Hypothalamus (tissue), 51 donors: ENCODE results near the gene KCNAB1.
"Not testable (repeated sequence)": the region's sequence is repeated elsewhere in the genome, so short reads cannot be mapped to it uniquely, and the experiment has no call there.

Experiments used
- DNase-seq, 51 donors: peaks; one replicate each; lab custom pipeline; 2025; lab: John Stamatoyannopoulos, UW

The KCNAB1 gene

DNA sequence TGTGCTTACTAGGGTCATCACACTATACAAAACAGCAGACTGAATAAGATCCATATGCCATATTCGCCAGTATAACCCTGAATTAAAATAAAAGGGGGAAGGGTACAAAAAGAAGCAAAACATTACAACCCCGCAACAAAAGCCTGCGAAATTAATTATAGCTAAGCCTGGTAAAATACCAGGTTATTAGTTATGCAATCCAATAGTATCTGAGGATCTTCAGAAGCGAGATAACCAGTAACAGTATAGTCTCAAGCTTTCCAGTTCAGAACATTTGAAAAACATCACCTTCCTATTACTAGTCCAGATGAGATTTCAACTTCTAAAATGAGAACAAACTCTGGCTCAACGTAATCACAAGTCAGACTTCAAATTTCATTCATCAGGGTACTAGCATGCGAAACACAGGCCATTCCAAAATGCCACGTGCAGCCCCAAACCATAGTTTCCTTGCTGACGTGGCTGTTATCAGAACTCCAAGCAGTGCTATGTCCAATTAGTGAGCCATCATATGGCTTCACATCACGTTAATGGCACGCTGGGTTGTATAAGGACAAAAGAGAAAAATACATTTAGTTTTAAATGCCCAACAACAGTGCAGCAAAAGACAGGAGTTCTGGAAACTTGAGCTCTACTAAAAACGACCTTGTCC lies 433.5 kb downstream of the KCNAB1 start:
- no peak for DNase-seq

- no peak for DNase-seq
These were observed 434.1 kb downstream of the KCNAB1 start for GRCh38 chr3:156554515-156554841.

- DNase-seq: peak; percentile 74 to 100 (median 98)
These were observed 434.7 kb downstream of the KCNAB1 start, which contains the start of gene SSR3 for GRCh38 chr3:156554842-156555687. SSR3 (minus strand) TSS chr3:156555117; CDS start chr3:156555089, 28 bp downstream.

GRCh38 chr3:156558389-156558788 lies 438.0 kb downstream of the KCNAB1 start:
- no peak for DNase-seq

DNA sequence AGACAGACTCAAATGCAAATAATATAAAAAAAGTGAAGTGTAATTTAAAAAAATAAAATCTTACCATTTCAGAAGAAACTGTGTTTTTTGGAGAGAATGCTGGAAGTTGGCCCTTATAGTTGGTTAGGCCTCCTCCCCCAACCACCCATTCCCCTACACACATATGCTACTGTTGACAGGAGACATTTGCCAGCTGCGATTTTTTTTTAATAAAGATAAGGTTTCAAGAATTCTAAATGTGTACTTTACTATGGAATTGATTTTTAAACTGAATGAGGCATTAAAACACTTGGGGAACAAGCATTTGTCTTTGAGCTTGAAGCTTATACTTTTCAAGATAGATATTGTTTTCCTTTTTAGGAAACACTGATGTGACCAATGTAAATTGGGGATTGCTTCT lies 438.9 kb downstream of the KCNAB1 start:
- DNase-seq: no peak

DNA sequence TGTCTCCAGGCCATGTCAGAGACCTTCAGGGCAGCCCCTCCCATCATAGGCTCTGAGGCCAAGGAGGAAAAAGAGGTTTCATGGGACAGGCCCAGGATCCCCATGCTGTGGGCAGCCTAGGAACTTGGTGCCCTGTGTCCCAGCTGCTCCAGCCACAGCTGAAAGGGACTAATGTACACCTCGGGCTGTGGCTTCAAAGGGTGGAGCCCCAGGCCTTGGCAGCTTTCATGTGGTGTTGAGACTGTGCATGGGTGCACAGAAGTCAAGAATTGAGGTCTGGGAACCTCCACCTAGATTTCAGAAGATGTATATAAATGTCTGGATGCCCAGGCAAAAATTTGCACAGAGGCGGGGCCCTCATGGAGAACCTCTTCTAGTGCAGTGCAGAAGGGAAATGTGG lies 441.2 kb downstream of the KCNAB1 start:
- no peak for DNase-seq

DNA sequence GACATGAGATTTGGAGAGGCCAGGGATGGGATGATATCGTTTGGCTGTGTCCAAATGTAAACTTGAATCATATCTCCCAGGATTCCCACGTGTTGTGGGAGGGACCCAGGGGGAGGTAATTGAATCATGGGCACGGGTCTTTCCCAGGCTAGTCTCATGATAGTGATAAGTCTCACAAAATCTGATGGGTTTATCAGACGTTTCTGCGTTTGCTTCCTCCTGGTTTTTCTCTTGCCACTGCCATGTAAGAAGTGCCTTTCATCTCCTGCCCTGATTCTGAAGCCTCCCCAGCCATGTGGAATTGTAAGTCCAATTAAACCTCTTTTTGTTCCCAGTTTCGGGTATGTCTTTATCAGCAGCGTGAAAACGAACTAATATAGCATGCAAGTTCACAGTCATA lies 442.1 kb downstream of the KCNAB1 start:
- not testable (repeated sequence) for DNase-seq

- no peak for DNase-seq
These were observed 443.7 kb downstream of the KCNAB1 start for GRCh38 chr3:156563900-156564682.

GRCh38 chr3:156569016-156569415 lies 448.6 kb downstream of the KCNAB1 start:
- not testable (repeated sequence) for DNase-seq

DNA sequence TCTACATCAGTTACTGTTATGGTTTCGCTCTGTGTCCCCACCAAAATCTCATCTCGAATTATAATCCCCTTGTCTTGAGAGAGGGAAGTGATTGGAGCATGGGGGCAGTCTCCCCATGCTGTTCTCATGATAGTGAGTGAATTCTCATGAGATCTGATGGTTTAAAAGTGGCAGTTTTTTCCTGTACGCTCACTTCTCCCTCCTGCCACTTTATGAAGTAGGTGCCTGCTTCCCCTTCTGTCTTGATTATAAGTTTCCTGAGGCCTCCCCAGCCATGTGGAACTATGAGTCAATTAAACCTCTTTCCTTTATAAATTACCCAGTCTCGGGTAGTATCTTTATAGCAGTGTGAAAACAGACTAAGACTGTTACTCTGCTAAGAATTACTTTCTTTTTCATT lies 449.5 kb downstream of the KCNAB1 start:
- not testable (repeated sequence) for DNase-seq

GRCh38 chr3:156575641-156576040 lies 455.3 kb downstream of the KCNAB1 start:
- DNase-seq: peak in 11 of 51 donors; percentile 1 to 21 (median 9)

GRCh38 chr3:156576051-156576450 lies 455.7 kb downstream of the KCNAB1 start:
- no peak for DNase-seq

- DNase-seq: no peak
These were observed 456.4 kb downstream of the KCNAB1 start for GRCh38 chr3:156576651-156577348.

DNA sequence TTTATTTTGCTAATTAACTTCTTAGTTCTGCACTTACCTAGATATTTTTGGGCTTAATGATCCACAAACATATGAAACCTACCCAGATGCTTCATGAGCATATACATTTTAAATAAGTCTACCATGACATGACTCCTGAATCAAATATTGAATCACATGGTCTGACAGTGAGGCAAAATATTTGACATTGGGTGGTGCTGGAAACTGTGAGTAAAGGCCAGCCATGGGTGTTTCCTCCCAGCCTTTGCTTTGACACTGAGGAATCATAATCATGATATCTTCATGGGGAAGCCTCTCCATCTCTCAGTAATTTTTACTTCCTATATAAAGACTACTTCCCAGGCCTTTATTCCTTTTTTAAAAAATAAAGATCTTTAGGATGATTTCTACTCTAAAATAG lies 457.4 kb downstream of the KCNAB1 start:
- no peak for DNase-seq

- no peak for DNase-seq
These were observed 459.1 kb downstream of the KCNAB1 start for GRCh38 chr3:156579427-156579851.

GRCh38 chr3:156581033-156581432 lies 460.7 kb downstream of the KCNAB1 start:
- DNase-seq: no peak

GRCh38 chr3:156581954-156582353 lies 461.6 kb downstream of the KCNAB1 start:
- no peak for DNase-seq

GRCh38 chr3:156582532-156583183 lies 462.3 kb downstream of the KCNAB1 start:
- no peak for DNase-seq

- no peak for DNase-seq
These were observed 463.1 kb downstream of the KCNAB1 start for GRCh38 chr3:156583469-156583868.
